ENCODE measurements around the gene COLQ.

- TF ChIP-seq EZH2phosphoT487 (IDR thresholded peaks at IDR 0.05; ENCODE audit: insufficient read depth, low read depth), result no peak
- TF ChIP-seq EZH2 (IDR thresholded peaks at IDR 0.05; ENCODE audit: insufficient read depth, poor library complexity, severe bottlenecking), result no peak
These were observed 67.4 kb downstream of the COLQ start for GRCh38 chr3:15453991-15454625.
